Stimulated activated CD4-positive, alpha-beta T cell treated with anti-CD3 and anti-CD28 coated beads, Interleukin-15, amount 100 ng/mL, for 1 hour (primary cell): ENCODE measurements around the gene HDAC7.

ENCODE experiments used
- DNase-seq, 2 donors: peaks; one replicate each; pipeline ENCODE4 v3.0.0-alpha.2; 2020; ENCODE audit warnings: low read depth in 1 of 2, low spot score in 1 of 2

HDAC7 gene

GRCh38 chr12:47819896-47820630 lies at the start of gene HDAC7:
Gene HDAC7, minus strand, starts transcription at chr12:47819903. Its CDS starts 118 bp downstream, at chr12:47819785.
- DNase-seq = peak; percentile 56 to 66

- no peak for DNase-seq
Measured at GRCh38 chr12:47868552-47869031, 48.9 kb upstream of the HDAC7 start.

- DNase-seq = no peak
Measured at GRCh38 chr12:47868041-47868440, 48.3 kb upstream of the HDAC7 start.

GRCh38 chr12:47867495-47867941 lies 47.8 kb upstream of the HDAC7 start:
- no peak for DNase-seq

GRCh38 chr12:47864646-47865235 lies 45.0 kb upstream of the HDAC7 start:
- no peak for DNase-seq

- DNase-seq = no peak
Measured at GRCh38 chr12:47863985-47864384, 44.3 kb upstream of the HDAC7 start.

GRCh38 chr12:47863467-47863866 lies 43.8 kb upstream of the HDAC7 start:
- no peak for DNase-seq

GRCh38 chr12:47862881-47863280 lies 43.2 kb upstream of the HDAC7 start:
- no peak for DNase-seq

GRCh38 chr12:47862167-47862750 lies 42.6 kb upstream of the HDAC7 start:
- DNase-seq = no peak

- DNase-seq = no peak
Measured at GRCh38 chr12:47860873-47861272, 41.2 kb upstream of the HDAC7 start.

- no peak for DNase-seq
Measured at GRCh38 chr12:47860279-47860841, 40.7 kb upstream of the HDAC7 start.

GRCh38 chr12:47858511-47859266 lies 39.0 kb upstream of the HDAC7 start:
- no peak for DNase-seq

GRCh38 chr12:47856721-47857575 lies 37.2 kb upstream of the HDAC7 start:
- DNase-seq = no peak

GRCh38 chr12:47856094-47856493 lies 36.4 kb upstream of the HDAC7 start:
- no peak for DNase-seq

GRCh38 chr12:47855502-47855901 lies 35.8 kb upstream of the HDAC7 start:
- no peak for DNase-seq

GRCh38 chr12:47854531-47854930 lies 34.8 kb upstream of the HDAC7 start:
- DNase-seq = no peak

- DNase-seq = no peak
Measured at GRCh38 chr12:47852096-47852571, 32.4 kb upstream of the HDAC7 start.

GRCh38 chr12:47851303-47851952 lies 31.7 kb upstream of the HDAC7 start:
- DNase-seq = no peak
